HG03095 (cell line): Measurements from ENCODE around the gene TACC2.
"Not testable (repeated sequence)": the region's sequence is repeated elsewhere in the genome, so short reads cannot be mapped to it uniquely, and the experiment has no call there.

ENCODE experiments used
- ATAC-seq: cut with Tn5 transposase; IDR thresholded peaks from one replicate; pipeline ENCODE4 v1.9.1; 2021; ENCODE audit warnings: moderate library complexity; ENCODE audit not compliant: unreplicated experiment

TACC2 gene

DNA sequence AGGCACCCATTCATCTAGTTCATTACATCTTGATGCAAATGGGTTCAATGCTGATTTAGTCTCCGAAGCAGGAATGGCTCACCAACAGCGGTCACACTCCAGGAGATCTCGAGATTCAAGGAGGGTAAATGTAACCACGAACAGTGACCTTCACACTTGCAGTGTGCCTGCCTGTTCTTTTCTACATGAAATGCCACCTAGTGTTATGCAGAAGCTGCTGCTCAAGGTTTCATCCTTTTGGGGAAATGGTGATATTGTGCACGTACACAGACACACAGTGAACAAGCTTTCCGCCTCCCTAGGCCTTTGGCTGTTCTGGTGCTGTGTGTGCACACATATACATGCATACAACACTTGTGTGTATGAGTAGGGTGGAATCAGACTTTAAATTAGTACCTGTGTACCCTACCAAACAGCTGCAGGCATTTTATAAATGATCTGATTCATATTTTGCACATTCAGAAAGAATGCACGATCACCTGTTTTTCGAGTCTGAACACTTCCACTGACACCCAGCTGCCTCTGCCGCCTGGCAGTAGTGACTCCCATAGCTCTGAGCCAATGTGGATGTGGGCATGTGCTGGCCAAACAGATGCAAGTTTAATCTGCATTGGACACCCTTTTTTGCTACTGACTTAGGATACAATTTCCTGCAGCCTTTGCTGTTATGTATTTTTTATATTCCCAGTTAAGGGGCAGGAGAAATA is 100.5 kb downstream of the TACC2 start:
- no peak for ATAC-seq

DNA sequence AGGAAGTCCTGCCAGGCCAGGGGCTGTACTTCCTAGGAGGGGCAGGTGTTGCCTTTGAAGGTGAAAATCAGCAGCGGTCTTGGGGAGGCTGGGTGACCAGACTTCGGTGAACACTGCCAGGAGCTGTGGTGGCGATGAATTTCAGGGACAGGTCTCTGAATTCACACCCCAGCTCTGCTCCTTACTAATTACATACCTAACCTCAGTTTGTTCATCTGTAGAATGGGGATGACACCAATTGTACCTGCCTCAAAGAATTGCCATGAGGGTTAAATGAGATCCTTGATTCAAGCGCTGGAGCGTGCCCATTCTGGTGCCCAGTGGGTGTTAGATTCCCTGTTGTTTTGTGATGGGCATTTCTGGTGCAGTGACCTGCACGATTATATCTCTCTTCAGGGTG is 102.8 kb downstream of the TACC2 start:
- ATAC-seq, result no peak

DNA sequence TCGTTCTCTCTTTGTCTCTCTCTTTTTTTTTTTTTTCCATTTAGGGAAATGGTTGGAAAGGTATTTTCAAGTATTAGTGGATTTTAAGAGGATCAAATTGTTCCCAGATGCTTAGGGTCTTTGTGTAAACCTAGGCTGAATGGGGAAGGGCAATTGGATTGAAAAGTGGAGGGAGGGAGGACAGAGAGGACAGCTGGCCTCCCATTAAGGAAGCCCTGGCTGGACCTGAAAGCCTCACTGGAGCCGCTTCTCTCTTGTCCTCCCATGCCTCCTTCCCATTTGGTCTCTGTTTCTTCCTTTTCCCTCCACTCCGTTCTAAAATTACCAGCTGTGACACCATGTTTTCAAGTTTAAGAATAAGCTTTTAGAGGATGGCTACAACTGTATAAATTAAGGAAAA is 104.1 kb downstream of the TACC2 start:
- ATAC-seq, result no peak

DNA sequence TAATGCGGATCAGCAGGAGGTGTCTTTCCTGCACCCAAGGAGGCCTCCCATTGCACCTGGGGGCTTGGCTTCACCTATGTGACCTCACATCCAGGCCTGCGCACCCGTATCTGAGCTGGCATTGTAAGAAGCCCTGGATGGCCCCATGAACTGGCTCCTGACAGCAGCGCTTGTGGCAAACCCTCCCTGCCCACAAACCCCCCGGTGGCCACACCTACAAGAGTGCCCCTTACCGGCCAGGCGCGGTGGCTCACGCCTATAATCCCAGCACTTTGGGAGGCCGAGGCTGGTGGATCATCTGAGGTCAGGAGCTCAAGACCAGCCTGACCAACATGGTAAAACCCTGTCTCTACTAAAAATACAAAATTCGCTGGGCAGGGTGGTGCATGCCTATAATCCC is 107.2 kb downstream of the TACC2 start:
- ATAC-seq, result not testable (repeated sequence)

GRCh38 chr10:122096705-122097104 is 107.7 kb downstream of the TACC2 start:
- ATAC-seq, result no peak

DNA sequence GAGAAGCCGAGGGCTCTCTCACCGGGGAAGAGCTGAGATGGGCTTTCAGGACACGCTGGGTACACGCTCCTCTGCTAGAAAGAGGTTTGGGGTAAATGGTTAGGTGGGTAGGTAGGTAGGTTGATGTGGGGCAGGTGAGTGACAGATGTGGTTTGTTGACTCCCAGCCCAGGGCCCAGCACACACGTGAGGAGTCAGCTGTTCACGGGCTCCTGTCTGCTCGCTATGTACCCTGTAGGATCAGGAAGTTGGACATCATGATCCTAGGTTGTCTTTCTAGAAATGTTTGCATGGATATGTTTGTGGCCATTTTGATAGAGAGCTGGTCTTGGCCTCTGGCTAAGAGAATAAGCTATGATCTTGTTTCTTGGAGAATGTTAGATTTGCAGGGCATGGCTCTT is 109.0 kb downstream of the TACC2 start:
- no peak for ATAC-seq

DNA sequence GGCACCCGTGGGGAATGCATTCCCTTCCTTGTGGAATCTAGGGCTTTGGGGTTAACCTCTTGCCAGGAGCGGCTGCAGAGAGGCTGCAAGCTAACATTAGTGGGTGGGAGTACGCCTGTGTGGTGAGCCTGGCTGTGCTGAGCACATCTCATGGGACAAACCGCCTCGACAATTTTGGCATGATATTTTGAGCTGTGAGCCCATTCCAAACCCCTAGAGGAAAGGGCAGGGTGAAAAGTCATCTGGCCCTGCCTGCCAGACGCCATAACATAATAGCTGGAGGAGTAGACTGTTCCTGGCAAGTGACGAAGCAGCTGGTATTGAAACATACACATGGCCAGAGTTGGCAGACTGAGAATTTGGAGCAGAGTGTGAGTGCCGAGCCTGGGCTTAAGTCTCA is 110.0 kb downstream of the TACC2 start:
- ATAC-seq, result no peak

- ATAC-seq, result no peak
Observed at GRCh38 chr10:122099562-122099961, 110.6 kb downstream of the TACC2 start.

GRCh38 chr10:122102146-122102868 is 113.3 kb downstream of the TACC2 start:
- ATAC-seq, result no peak

GRCh38 chr10:122102869-122103525 is 114.0 kb downstream of the TACC2 start:
- ATAC-seq, result no peak

DNA sequence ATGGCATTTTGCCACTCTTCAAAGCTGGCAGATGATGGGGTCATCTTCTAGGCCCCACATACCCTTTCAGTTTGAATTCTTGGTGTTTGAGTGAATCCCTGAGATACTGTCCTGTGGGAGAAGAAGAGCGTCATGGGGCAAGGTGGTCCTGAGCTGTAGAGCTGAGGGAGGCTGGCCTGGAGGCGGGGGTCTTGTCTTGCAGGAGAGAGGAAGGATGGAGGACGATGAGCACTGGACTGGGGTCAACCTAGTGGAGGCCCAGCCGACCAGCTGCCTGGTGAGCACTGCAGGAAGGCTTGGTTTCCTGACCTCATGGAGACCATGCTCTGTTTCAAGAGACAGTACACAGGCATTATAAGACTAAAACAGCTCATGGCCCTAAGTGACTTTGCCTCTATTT is 114.6 kb downstream of the TACC2 start:
- ATAC-seq, result no peak

GRCh38 chr10:122108786-122109185 is 119.8 kb downstream of the TACC2 start:
- ATAC-seq, result not testable (repeated sequence)

- no peak for ATAC-seq
Observed at GRCh38 chr10:122112021-122112616, 123.2 kb downstream of the TACC2 start.

DNA sequence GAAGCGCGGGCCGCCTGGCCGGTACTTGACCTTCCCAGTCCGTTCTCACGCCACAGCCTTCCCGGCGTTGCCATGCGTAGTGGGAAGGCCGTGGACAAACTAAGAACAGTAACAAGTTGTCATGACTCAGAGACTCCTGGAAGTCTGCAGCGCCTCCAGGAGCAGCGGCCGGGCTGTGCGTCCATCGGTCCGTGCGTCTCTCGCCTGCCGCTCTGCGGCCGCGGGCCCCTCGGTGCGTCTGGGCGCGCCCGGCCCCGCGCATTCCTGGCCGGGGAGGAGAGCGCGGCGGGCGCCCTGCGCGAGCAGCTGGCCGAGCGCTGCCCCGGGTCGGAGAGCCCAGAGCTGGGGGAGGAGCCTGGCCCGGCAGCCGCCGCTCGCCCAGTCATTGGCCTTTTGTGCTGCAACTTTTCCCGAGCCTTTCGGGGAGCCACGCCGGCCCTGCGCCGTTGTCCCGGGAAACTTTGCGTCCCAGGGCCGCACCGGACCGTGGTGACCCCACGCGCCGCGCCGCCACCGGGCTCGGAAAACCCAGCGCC is 123.7 kb downstream of the TACC2 start:
- ATAC-seq, result no peak

DNA sequence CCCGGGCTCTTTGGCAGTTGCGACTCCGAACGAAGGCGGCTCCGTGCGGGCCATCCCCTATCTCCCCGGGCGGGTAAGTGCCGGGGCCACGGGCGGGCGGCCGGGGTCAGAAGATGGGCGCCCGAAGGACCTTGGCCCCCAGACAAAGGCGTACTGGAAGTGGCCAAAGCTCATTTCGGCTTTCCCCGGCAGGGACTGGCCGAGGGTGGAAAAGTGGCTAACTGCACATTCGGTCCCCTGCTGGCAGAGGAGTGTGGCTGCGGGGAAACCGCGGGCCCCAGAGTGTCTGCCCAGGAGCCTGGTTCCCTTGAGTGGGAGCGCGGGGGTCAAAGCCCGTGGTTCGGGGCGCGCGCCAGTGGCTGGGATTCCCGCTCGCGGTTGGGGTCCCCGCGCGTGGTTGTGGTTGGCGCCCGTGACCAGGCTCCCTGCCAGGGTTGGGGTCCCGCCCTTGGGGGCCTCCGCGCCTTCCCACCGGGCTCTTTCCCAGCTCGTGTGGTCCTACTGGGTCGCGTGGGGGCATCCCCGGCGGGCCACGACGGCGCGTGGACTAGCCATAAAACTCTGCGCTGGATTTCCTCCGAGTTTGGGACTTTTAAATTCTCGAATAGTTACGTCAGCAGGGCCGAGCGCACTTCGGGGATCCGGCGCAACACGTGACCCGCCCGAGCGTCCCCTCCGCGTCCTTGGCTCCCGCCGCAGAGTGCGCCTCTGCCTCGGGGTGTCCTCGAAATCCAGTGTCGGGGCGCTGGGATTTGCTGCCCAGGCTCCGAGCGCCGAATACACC is 124.4 kb downstream of the TACC2 start:
- ATAC-seq, result no peak

DNA sequence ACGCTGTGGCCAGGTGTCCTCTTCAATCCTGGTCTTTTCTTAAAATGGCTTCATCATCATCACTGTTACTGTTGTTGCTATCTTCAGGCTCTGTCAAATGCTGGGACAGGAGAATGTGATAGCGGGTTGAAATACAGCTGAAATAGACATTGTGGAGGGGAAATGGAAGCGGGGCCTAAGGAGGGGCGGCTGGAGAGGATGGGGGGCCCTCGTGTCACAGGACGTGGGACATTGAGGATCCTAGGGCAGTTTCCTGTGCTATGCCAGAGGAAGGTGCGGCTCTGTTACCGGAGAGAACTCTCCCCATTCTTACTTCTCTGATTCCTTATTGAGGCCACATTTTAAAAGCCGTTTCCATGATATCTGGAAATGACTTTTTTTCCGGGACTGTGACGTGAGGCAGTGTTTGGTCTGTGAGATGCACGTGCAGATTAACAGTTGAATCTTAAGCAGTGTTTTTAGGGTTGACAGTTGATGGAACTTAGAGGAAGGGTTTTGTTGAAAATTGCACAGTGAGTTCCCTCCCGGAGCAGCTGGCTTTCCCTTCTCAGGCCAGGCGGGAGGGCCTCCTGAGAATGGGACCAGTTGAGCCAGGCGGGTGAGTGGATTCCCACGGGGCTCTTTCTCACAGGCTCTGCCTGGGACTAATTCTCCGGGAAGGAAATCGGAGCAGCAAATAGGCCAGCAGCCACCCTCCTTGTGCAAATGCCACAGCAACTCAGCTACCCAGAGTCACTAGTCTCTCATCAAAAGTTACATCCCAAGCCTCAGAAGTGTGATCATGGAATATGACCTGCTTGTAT is 125.2 kb downstream of the TACC2 start:
- ATAC-seq, result no peak

DNA sequence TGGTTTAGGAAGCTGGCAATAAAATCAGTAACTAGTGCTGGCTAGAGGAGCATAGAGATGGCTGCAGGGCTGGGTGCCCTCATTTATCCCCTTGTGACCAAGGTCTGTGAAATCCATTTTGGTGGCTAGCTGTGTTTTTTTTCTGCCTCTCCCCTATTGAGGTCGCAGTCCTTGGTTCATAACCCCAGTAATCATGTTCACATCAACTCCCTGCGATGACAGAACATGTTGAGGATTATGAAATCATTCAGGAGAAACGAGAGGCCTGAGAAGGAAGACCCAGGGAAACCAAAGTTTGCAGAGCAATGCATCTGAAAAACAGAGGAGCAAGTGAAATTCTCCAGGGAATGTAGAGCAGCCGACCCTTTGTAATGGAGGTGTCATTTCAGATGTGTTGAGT is 126.9 kb downstream of the TACC2 start:
- no peak for ATAC-seq

DNA sequence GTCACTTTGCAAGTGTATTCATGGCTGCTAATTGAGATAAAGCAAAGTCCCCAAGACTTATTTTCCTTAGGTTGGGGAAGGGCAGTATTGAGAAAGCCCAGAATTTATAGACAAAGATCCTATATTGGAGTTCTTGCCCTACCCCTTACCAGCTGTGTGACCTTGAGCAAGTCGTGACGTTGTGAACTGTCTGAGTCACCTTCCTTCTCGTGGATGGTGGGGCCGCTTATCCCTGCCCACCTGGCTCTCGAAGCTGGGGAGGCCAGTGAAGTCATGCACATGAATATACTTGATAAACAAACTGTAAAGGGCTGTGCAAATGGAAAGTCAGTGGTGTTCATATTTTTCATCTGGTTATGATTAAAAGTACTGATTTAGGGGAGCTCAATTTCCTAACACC is 127.4 kb downstream of the TACC2 start:
- no peak for ATAC-seq

- ATAC-seq, result no peak
Observed at GRCh38 chr10:122117475-122117874, 128.5 kb downstream of the TACC2 start.
